Activated T-cell treated with anti-CD3 and anti-CD28 coated beads for 1 hour (primary cell): ENCODE data around the gene HMCN1.

ENCODE experiments used
- DNase-seq: peaks from one replicate; pipeline ENCODE4 v3.0.0-alpha.2; 2020; ENCODE audit warnings: low read depth

The HMCN1 gene

DNA sequence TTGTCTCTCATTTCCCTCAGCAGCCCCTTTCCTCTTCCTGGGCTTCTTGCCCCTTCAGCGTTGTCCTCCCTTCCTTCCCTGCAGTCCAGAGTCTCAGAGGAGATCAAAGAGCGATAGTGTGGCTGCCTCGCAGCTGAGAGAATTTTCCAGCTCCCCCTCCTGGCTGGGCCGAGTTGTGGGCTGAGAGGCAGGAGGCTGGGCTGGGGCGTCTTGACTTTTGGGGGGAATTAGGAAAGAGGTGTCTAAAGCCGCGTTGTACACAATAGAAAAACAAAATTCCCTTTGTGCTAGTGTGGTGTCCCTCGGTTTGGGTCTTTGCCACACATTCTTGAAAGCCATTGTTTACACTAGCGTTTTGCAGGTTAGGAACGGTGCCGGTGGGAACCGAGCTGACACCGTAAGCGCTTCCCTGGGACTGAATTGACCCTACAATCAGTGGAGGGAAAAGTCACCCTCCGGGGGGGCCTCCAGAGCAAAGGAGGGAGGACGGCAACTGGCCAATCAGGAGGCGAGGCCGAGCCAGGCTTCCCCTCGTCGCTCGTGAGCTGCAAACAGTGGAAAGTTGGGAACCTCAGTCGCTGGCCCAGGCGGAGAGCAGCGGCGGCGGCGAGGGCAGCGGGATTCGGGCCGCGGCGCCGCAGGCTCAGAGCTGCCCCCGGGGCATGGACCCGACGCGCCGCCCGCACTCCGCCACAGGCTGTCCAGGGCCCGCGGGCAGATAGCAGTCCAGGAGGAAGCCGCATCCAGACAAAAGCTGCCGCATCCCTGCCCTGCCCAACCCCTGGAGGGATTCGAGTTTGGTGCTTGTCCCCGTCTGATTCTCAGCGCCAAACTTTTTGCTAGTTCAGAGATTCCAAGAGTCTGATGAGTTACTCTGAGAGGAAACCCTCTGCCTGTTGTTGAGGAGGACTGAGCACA is at the start of gene HMCN1:
HMCN1 (plus strand) TSS at position 574 of the 918 bp plus-strand sequence. CDS start 389 bp downstream, outside the sequence.
- DNase-seq, result no peak

- DNase-seq, result no peak
Observed at GRCh38 chr1:185686821-185687778, 47.1 kb upstream of the HMCN1 start.

- DNase-seq, result no peak
Observed at GRCh38 chr1:185690527-185690926, 43.7 kb upstream of the HMCN1 start.

DNA sequence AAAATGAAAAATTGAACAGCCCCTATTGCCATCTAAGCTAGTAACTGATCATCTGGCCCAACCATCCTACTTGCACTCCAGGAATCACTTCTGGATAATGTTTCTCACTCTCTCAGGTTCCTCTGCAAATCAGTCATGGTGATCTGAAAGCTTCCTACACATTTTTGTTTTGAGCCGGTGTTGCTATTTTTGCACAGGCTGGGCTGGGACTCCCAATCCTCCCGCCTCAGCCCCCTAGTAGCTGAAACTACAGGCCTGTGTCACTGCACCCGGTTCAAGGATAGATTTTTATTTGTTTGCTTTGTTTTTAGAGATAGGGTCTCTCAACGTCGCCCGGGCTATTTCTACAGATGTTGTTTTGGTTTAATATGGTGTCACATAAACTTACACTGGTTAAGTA is 40.5 kb upstream of the HMCN1 start:
- DNase-seq, result no peak

DNA sequence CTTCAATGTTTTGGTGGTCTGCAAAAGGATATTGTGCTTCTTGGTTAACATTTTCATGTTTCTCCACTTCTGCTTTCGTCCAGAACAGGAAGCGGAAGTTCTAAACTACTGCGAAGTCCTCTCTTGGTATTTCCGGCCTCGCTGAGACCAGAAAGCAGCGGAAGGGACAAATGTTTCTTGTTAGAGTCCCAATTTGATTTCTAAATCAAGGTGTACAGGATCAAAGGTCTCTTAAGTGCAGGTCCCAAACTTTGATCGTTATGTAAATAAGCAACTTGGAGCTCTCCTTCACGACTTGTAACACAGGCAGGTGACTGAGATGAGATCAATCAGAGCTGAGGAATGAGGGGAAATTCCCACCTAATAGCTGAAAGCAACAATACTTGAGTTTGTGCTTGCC is 40.1 kb upstream of the HMCN1 start:
- DNase-seq, result no peak

- no peak for DNase-seq
Observed at GRCh38 chr1:185695299-185695698, 38.9 kb upstream of the HMCN1 start.

- no peak for DNase-seq
Observed at GRCh38 chr1:185696422-185697150, 37.6 kb upstream of the HMCN1 start.

DNA sequence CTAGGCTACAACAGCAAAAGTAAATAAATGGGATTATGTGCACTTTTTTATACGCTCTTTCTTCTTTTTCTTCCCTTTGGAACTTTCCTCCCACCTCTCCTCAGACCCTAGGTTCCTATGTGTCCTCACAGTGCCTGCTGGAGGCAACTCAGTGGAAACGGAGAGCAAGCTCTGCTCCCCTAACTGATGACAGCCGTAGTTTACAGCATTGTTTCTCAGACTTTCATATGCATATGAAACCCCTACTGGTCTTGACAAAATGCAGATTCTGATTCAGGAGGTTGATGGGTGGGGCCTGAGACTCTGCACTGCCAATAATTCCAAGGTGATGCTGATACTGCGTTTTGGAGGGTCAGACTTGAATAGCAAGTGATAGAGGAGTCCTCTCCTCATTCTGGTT is 34.3 kb upstream of the HMCN1 start:
- DNase-seq, result no peak

DNA sequence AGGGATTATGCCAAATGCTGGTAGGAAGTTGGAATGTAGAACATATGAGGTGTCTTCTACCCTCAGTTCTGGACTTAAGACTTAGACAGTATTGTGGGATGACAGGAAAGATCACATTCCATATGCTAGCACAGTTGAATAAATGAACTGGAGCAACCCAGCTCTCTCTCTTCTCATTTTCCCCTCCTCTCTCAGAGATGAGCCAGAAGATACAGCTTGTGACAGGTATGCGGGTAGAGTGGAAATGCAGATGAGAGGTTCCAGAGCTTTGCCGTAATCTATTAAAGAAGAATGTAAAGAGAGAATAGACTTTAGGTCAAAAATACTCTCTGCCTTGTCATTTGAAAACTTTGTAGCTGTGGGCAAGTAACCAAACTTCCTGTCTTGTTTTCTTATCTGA is 32.5 kb upstream of the HMCN1 start:
- DNase-seq, result no peak

GRCh38 chr1:185704181-185704580 is 30.0 kb upstream of the HMCN1 start:
- DNase-seq, result no peak

- no peak for DNase-seq
Observed at GRCh38 chr1:185716095-185716494, 18.1 kb upstream of the HMCN1 start.

- no peak for DNase-seq
Observed at GRCh38 chr1:185719021-185719420, 15.2 kb upstream of the HMCN1 start.

- no peak for DNase-seq
Observed at GRCh38 chr1:185720633-185721272, 13.4 kb upstream of the HMCN1 start.

GRCh38 chr1:185721553-185721952 is 12.6 kb upstream of the HMCN1 start:
- no peak for DNase-seq

DNA sequence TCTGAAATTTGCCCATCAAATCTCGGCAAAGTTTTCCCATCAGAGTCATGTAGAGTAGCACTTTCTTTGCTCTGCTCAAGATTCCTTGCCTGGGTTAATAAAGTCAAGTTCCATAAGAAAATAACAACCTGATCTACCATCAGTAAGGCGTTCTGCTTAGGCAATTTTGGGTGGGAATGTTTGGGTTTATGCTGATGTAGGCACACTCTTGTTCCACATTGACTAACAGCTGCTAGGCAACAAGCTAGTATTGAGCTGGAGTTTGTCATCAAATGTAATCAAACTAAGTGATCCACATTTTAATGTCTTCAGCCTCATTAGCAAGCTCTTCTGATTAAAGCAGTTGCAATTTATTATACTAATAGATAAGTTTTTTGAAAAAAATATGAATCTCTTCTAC is 12.1 kb upstream of the HMCN1 start:
- DNase-seq, result no peak

GRCh38 chr1:185727726-185728125 is 6.5 kb upstream of the HMCN1 start:
- DNase-seq, result no peak

DNA sequence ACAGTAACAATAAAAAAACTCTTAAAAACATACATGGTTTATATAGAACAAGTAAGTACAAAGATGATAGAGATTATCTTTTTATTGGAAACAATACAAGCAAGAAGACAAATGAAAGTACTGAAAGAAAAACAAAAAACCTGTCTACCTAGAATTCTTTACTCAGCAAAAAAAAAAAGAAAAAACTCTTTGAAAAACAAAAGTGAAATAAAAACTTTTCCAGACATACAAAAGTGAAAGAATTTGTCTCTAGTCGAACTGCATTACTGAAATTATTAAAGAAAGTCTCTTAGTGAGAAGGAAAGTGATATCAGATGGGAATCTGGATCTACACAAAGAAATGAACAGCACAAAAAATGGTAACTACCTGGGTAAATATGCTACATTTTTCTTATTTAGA is 2.7 kb upstream of the HMCN1 start:
- no peak for DNase-seq

DNA sequence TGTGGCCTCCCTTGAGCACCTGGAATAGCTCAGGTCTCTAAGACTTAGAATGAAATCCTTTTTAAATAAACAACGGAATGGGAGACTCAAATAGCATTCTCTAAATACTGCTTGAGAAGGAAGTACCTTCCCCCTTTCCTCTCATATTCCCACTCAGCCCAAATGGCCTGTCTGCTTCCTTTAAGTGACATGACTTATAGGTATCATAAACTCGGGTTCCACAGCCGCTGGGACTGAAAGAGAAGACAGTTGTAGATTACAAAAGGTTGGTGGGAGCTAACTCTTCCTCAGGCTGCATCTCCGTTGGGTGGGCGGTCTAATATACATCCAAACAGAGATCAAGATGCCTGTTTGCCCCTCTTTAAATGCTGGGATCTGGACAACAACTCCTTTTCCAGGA is 1.2 kb upstream of the HMCN1 start:
- no peak for DNase-seq

GRCh38 chr1:185734929-185735700 is 924 bp downstream of the HMCN1 start:
- no peak for DNase-seq

GRCh38 chr1:185735701-185736064 is 1.5 kb downstream of the HMCN1 start:
- DNase-seq, result no peak

DNA sequence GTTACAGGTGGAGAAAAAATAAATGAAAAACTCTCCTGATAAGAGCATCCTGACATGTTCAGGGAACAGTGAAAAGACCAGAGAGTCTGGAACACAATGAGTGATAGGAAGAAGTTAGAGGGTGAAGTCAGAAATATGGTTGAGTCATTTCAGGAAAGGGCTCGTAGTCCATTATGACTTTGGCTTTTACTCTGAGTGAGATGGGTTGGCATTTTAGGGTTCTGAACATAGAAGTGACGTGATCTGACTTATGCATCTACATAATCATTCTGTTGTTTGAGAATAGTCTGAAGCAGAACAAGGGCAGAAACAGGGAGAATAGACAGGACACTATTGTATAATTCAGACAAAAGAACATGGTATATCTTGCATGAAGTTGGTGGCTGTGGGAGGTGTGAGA is 5.8 kb downstream of the HMCN1 start:
- no peak for DNase-seq
